CD4-positive, alpha-beta T cell (primary cell): Measurements from ENCODE around the gene UNC79. TPM values are rescaled to one million over a fixed set of nuclear protein-coding genes. Genes with fewer than 3 reads are reported as not detected.
A peak's percentile ranks its signal among the peaks of the same experiment; 100 is the strongest.

Experiments used
- ATAC-seq: fragments of 200-7000 bp; cut with Tn5 transposase; one replicate; pipeline ENCODE4 v1.10.0; 2022; ENCODE audit warnings: mild to moderate bottlenecking; ENCODE audit not compliant: poor library complexity
- CTCF ChIA-PET: fragments of 350-600 bp; sonication (Branson Sonifier 250); formaldehyde crosslinking; loops from one replicate; lab custom pipeline; 2021; ENCODE audit warnings: antibody characterized with exemption, inconsistent platforms; lab: Charles Lee
- POLR2A ChIA-PET: fragments of 350-600 bp; sonication (Branson Sonifier 250); formaldehyde crosslinking; loops from one replicate; lab custom pipeline; 2021; ENCODE audit warnings: antibody characterized with exemption, inconsistent platforms; lab: Charles Lee
- DNase-seq, 14 experiments: peaks; one replicate each; pipeline ENCODE4 v3.0.0-alpha.2; 2013 to 2020; ENCODE audit warnings: mixed read lengths in 2 of 14
- H3K27ac ChIP-seq, 2 donors: one replicate each; pipeline versions ENCODE4 v1.5.1 to v1.7.0; 2013; ENCODE audit warnings: low read length in 2 of 2, low read depth in 1 of 2, mild to moderate bottlenecking in 1 of 2
- H3K27me3 ChIP-seq, 2 experiments: 1 replicate in 1 of 2; 2 replicates in 1 of 2; pipeline versions ENCODE4 v1.6.1 to v1.7.0; 2013; ENCODE audit warnings: low read length in 2 of 2, control low read depth in 1 of 2, mild to moderate bottlenecking in 1 of 2, moderate library complexity in 1 of 2; ENCODE audit not compliant: insufficient read depth in 2 of 2, control insufficient read depth in 1 of 2
- H3K36me3 ChIP-seq: one replicate; pipeline ENCODE4 v1.6.1; 2013; ENCODE audit warnings: low read length, control low read depth; ENCODE audit not compliant: insufficient read depth
- H3K4me1 ChIP-seq: one replicate; pipeline ENCODE4 v1.6.1; 2013; ENCODE audit warnings: low read length, control low read depth; ENCODE audit not compliant: insufficient read depth
- H3K4me3 ChIP-seq: one replicate; pipeline ENCODE4 v1.5.1; 2013; ENCODE audit warnings: mild to moderate bottlenecking, low read length, moderate library complexity
- H3K9me3 ChIP-seq, 2 experiments: 1 replicate in 1 of 2; 2 replicates in 1 of 2; pipeline versions ENCODE4 v1.6.1 to v1.7.0; 2013; ENCODE audit warnings: low read length in 2 of 2, mild to moderate bottlenecking in 2 of 2, control low read depth in 1 of 2, moderate library complexity in 1 of 2; ENCODE audit not compliant: control insufficient read depth in 1 of 2, insufficient read depth in 1 of 2
- H3K27ac Mint-ChIP-seq: one replicate; pipeline ENCODE4 v1.8.0; 2020; ENCODE audit warnings: mixed read lengths
- H3K27me3 Mint-ChIP-seq: one replicate; pipeline ENCODE4 v1.8.0; 2021; ENCODE audit warnings: mixed read lengths
- H3K36me3 Mint-ChIP-seq: one replicate; pipeline ENCODE4 v1.8.0; 2021; ENCODE audit warnings: low read depth, mixed read lengths
- H3K4me1 Mint-ChIP-seq: one replicate; pipeline ENCODE4 v1.8.0; 2021; ENCODE audit warnings: low read depth, mixed read lengths
- H3K4me3 Mint-ChIP-seq: one replicate; pipeline ENCODE4 v1.8.0; 2020; ENCODE audit warnings: mild to moderate bottlenecking, mixed read lengths
- H3K9me3 Mint-ChIP-seq: one replicate; pipeline ENCODE4 v1.8.0; 2020; ENCODE audit warnings: mixed read lengths
- CTCF ChIP-seq: fragments of 200-600 bp; IDR thresholded peaks from one replicate; pipeline ENCODE4 v1.8.0; 2022; ENCODE audit warnings: antibody characterized with exemption, mild to moderate bottlenecking
- intact Hi-C, 2 experiments: fragments of 100-400 bp; cut with DNase I in 1 of 2; cut with micrococcal nuclease in 1 of 2; formaldehyde crosslinking; loops; one replicate each; pipeline versions ENCODE4 v1.15.1 to v1.9.0; 2023 to 2025; cut with DNase I, micrococcal nuclease
- total RNA-seq, 174 experiments: library from RNA in 2 of 174; stranded (reverse) in 2 of 174; gene quantifications; one replicate each; pipeline ENCODE4 v1.2.3 and lab custom pipeline; 2021 to 2026

UNC79 gene
- total RNA-seq, 2 experiments from 2014 or later = not detected

DNA sequence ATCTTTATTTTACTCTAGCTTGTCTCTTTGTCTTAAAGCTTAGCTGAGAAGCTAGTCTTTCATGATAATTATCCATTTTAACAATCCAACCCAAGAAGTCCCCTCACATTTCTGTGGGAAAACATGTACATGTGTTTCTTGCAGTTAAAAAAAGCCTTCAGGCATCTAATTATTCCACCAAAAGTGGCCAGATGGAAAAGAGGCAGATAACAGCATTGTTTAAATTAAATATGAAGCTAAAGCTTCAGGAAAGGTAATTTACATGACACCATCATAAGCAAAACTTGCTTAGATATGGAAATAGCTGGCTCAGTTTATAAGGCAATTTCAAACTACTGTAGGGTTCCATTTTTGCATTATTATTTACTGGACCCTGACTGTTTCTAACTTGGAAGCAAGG, 175.4 kb downstream of the UNC79 start:
- intact Hi-C loops = no loop called here
- H3K9me3 Mint-ChIP-seq = no peaks in the 10 kb centered on the region
- Histone ChIP-seq H3K9me3 (no peaks in the 10 kb centered on the region), H3K36me3 (no peaks in the 10 kb centered on the region), H3K27me3 (peaks cover 0 to 11% of the 10 kb centered on the region in 2 experiments), H3K4me1 (no peaks in the 10 kb centered on the region), H3K27ac (no peak overlapping the region), H3K4me3 (no peak overlapping the region)
- no peaks in the 10 kb centered on the region for H3K4me1 Mint-ChIP-seq
- CTCF ChIA-PET = no interaction called here
- POLR2A ChIA-PET = no interaction called here
- DNase-seq (no peak), ATAC-seq (no peak)
- H3K27me3 Mint-ChIP-seq = peaks cover 48% of the 10 kb centered on the region
- H3K4me3 Mint-ChIP-seq = no peak overlapping the region
- H3K27ac Mint-ChIP-seq = no peak overlapping the region
- H3K36me3 Mint-ChIP-seq = no peaks in the 10 kb centered on the region
- TF ChIP-seq CTCF = no peak

DNA sequence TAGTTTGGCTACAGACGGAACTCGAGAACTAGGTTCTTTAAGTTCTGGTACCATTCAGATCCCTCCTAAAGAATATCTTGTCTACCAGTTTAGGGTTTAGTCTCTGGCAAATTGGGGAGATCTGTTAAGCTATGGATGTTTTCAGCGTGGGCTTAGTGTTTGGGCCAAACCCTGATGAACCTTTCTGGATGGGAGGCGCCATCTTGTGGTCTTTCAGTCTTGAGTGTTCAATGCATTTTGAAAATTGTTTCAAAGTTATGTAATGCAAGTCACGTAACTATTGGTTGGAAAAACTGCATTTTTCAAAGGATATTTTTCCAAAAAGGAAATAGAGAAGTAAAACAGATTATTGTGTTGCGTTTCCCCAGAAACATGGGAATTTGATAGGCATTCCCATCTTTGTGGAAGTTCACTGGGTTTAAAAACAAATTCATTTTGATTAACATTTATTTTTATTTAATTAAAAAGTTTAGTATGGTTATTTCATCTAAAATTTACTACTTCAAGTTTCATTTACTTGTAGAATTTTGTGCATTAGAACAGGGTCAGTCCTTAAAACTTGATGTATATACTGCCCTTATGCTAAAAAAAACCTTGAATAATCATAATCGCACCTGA, 188.5 kb downstream of the UNC79 start:
- no peak overlapping the region for H3K4me3 Mint-ChIP-seq
- no peaks in the 10 kb centered on the region for H3K4me1 ChIP-seq
- H3K27ac Mint-ChIP-seq = no peak overlapping the region
- H3K27me3 ChIP-seq = peaks cover 0 to 12% of the 10 kb centered on the region in 2 experiments
- no peaks in the 10 kb centered on the region for H3K9me3 Mint-ChIP-seq
- no peak overlapping the region for H3K27ac ChIP-seq
- DNase-seq (peak in 4 of 14 experiments; percentile 6 to 31 (median 16)), ATAC-seq (no peak)
- peaks cover 32% of the 10 kb centered on the region for H3K27me3 Mint-ChIP-seq
- ChIA-PET POLR2A (interaction anchor here (0.6 kb wide), 1 partner anchor 77 kb away, joined by 3 read pairs; no protein-coding TSS in a partner anchor), CTCF (no interaction called here)
- no peaks in the 10 kb centered on the region for H3K36me3 ChIP-seq
- H3K4me3 ChIP-seq = no peak overlapping the region
- intact Hi-C loops = no loop called here
- H3K4me1 Mint-ChIP-seq = no peaks in the 10 kb centered on the region
- peak; percentile 39 for TF ChIP-seq CTCF
- H3K36me3 Mint-ChIP-seq = no peaks in the 10 kb centered on the region
- no peaks in the 10 kb centered on the region for H3K9me3 ChIP-seq

GRCh38 chr14:93628048-93628447, 197.3 kb downstream of the UNC79 start:
- no peak for TF ChIP-seq CTCF

More at GRCh38 chr14:93628048-93628447, 197.3 kb downstream of the UNC79 start:
- H3K36me3 Mint-ChIP-seq = no peaks in the 10 kb centered on the region
- peaks cover 50% of the 10 kb centered on the region for H3K27me3 Mint-ChIP-seq
- CTCF ChIA-PET = no interaction called here
- DNase-seq (no peak), ATAC-seq (no peak)
- no peaks in the 10 kb centered on the region for H3K4me1 Mint-ChIP-seq
- intact Hi-C loops = no loop called here
- Histone ChIP-seq H3K4me3 (no peak overlapping the region), H3K27me3 (peaks cover 0 to 10% of the 10 kb centered on the region in 2 experiments), H3K9me3 (no peaks in the 10 kb centered on the region), H3K36me3 (no peaks in the 10 kb centered on the region), H3K4me1 (no peaks in the 10 kb centered on the region), H3K27ac (no peak overlapping the region)
- POLR2A ChIA-PET = no interaction called here
- H3K27ac Mint-ChIP-seq = no peak overlapping the region
- H3K4me3 Mint-ChIP-seq = no peak overlapping the region
- H3K9me3 Mint-ChIP-seq = no peaks in the 10 kb centered on the region
